ENCODE data around the gene MYO1H. TPM values are rescaled to one million over a fixed set of nuclear protein-coding genes. Genes with fewer than 3 reads are reported as not detected.

MYO1H gene
- polyA plus RNA-seq, 5 donors = 0.13 to 1.1 (median 0.26) TPM

DNA sequence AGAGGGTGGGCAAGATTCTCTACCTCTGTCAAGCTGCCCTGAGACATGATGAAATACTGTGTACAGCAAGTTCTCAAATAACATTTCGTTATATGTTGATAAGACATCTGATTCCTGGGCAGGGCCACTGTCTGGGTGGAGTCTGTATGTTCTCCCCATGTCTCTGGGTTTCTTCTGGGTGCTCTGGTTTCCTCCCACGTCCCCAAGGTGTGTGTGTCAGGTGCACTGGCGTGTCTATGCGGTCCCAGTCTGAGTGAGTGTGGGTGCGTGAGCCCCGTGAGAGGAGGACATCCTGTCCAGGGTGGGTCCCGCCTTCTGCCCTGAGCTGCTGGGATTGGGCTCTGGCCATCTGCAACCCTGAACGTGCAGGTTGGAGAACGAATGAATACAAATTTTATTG lies 99.8 kb downstream of the MYO1H start:
- DNase-seq = no peak

DNA sequence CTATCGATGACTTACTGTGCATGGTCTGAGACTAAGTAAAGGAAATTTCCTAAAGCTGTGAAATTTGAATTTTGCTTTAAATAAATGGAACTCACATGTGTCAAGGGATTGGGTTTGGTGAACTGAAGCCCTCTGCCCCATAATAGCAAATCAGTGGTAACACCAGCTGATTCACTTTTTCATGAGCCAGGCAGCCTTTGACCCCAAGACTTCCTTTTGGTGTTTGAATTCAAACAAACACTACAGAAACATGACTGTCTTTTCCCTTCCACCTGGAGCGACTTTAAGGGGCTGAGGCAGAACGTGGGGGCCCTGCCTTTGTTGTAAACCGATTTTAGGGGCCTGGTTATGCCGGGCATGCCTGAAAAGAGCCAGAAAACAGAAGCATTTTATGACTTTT lies 100.6 kb downstream of the MYO1H start:
- no peak for DNase-seq

DNA sequence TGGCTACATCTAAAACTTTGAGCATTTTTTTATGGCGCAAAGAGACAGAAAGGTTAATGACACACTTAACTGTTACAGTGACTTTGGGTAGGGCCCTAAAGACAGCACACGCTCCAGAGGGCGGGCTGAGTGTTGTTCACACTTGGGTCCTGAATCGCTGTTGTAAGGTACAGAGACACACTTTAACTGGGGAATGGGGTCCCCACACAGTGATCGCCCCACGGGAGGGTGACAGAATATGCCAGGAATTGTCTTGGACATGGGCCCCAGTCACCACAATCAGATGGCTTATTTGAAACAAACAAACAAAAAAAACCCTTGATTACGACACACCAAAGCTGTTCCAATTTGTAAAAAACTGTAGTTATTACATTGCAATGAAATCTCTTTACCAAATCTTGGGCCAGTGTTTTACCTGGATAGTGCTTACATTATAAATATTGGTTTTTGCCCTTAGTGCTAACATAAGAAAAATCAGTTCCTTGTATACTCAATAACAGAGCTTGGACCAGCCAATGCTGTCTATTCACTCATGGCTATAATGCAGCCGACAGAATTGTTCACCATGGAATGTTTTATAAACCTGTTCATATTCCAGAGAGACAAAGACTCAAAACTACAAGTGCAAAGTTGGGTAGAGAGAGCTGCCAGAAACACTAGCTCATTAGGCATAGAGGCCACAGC lies 101.1 kb downstream of the MYO1H start:
- DNase-seq = no peak

DNA sequence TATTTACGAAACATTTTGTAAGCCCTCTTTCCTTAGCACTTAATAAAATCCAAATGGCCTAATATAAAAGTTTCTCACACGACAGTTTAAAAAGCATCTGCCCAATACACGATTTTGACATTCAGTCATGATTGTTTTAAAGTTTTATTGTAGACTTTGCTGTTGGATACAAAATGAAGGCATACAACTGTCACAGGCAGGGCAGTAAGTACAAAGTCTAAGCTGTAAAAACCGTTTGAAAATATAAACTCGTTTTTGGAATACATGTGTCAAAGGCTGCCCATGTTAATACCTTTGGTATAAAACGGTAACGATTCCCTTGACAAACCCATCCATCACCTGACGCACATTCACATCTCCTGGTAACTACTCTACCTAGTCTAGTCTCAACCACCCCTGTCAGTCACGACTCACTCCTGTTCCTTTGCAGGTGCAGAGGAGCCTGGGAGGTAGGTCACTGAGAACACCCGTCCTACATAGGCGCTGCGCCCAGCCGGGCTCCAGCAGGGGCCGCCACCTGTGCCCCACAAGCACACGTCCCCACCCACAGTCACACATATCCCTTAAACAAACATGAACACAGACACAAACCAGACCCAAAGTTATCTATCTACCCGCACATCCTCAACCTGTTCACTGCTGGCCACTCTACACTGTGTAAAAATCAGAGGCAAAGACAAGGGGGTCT lies 102.3 kb downstream of the MYO1H start:
- DNase-seq = no peak

DNA sequence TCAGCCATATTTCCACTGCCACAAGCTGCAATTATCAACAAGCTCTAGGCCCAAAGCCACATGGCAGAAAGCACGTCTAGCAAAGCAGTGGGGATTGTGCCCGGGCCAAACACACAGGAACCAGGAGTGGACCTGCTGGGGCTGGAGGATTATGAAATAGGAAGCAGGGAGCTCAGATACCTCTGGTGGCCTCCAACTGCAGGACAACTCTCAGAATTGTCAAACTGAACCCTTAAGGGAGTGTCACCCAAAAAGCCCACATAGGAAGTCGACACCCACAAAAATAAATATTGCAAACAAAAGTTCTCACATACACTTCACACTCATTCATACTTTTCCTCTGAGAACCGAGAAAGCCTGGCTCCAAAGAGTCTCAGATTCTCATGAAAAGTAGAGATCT lies 103.3 kb downstream of the MYO1H start:
- no peak for DNase-seq

DNA sequence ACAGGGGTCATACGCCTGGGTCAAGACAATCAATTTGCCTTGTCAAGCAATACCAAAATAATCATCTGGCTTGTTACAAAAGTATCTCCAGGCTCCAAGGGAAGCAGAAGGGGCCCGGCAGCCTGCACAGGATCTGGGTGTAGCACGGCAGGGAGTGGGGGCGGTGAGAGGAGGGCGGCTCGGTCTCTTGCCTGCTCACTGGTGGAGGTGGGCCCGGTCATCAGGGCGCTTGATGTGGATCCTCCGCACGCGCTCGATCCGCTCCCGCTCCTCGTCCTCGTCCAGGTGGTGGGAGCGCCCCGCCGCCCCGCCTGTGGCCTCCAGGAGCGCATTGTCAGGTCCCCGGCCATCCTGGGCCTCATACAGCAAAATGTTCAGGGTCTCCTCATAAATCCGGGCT lies 103.7 kb downstream of the MYO1H start:
- no peak for DNase-seq

DNA sequence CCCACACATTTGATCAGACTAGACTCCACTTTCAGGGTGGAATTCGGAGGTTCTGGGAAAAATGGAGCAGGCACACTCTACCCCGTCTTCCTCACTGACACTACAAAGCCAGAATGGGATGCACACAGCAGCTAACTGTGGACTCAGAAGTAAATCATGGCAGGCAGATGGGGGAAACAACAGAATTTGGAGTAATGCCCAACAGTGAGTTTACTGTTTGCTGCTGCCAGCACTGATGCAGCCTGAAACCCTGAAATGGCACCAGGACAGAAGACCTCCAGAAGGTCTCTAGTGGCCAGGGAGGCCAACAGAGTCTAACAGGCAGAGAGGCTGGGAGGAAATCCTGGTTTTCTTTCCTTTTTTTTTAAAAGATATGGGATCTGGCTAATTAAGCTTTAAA lies 104.8 kb downstream of the MYO1H start:
- no peak for DNase-seq

DNA sequence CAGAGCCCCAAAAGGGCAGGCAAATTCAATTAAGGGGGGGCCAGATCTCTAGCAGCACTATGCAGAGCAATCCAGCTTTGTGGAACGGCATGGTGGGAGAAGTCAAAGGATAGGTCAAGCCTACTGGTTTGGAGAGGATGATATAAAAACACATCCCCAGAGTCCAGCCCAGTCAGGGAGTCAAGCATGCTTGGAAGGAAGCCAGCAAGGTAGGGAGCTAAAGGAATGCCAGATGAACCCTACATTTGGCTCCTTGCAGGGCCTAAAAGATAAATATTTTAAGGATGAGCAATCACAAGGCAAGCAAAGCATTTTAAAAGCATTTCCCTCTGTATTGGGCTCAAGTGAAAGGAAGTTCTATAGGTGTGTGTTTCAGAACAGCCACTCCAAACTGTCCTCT lies 108.0 kb downstream of the MYO1H start:
- no peak for DNase-seq

DNA sequence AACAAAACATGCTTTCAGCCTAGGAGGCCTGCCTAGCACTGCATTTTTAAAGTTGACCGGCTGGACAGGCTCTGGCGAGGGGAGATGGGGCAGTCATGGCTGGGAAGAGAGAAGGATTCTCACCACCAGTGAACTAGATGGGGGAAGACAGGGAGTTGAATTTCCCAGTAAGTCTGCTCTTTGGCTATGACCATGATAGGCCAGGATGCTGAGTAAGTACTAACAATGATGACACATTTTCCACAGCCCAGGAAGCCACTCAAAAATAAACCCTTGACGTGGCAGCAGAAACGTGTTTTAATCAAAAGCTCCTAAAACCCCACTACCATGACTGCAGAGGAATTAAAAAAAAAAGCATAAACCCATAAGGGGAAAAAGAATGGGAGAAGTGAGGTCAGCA lies 110.4 kb downstream of the MYO1H start:
- no peak for DNase-seq

DNA sequence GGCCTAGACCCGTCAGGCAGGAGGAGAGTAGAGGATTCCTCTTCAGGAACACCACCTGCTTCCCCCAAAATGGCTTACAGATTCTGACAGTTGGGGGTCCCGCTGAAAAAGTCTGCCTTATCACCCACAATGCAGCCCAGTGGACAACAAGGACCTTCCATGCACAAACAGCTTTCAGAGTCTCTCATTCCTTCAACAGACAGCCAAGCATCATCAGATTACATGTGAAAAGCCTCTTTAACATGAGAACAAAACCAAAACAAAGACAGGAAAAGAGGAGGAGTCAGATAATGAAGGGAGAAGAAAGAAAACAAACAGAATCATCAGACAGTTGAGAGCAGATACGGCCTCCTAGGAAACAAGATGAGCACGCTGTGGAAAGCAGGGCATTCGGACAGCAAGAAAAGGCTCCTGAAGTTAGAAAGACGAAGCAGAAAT lies 111.1 kb downstream of the MYO1H start:
- no peak for DNase-seq

DNA sequence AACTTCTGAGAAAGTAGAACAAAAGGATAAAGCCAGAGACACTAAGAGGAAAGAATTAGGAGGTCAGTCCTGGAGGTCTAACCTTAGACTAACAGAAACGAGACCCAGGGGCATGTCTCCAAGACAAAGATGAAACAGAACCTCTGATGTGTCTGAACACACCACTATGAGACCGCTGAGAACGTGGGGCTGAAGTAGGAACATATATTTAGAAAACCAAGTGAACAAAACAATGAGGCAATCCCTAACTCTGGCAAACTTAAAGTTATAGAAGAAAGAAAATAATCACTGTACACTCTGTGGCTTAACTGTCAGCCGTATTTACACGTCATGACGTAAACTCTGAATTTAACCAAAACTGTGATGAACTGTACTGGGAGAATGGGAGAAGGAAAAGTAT lies 111.5 kb downstream of the MYO1H start:
- DNase-seq = no peak

DNA sequence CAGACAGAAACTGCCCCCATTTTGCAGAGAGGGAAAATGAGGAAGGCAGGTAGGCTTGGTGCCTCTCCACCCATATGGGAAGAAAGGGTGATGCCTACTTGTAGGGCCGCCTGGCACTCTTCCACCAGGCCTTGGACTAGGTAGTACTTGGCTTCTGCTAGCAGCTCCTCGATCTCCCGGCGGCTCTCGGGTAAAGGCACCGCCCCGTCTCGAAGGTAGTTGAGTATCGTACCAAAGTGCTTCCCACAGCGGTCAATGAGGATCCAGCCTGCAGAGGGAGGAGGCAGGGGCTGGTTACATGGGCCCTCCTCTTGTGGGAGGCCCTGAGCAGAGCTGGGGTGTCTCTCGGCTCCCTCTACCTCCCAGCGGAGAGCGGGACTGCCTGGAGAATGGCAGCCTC lies 112.8 kb downstream of the MYO1H start:
- no peak for DNase-seq

DNA sequence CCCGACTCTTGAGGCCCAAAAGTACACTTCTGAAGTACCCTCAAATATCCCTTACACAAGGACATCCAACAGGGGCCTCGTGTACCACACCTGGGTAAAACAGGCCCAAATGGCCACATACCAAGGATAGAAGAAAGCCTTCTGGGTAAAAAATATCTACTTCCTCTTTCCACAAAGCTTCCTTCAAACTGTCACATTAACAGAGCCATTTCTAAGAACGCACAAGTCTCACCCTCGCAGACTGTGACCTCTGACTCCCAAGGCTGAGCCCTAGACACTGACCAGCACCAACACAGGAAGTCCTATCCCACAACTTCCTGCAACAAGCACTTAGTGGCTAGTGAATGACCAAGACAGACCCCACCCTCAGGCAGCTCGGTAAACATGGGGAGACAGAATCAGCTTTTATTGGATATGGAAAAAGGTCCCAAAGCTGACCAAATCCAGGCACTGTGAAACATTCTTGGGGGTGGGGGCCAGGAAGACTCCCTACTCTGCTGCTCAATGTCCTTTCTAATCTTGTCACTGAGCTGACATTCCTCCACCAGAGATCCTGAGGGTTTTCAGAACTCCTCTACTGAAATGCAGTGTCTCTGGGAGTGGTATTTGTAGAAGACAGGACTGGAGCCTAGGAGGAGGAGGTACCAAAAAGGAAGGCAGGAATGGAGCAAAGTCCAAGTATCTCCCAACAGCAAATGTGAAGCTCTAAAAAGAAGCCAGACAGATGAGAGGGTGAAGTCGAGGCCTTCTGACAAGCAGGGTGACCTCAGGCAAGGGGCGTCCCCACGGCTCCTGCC lies 113.5 kb downstream of the MYO1H start:
- no peak for DNase-seq

DNA sequence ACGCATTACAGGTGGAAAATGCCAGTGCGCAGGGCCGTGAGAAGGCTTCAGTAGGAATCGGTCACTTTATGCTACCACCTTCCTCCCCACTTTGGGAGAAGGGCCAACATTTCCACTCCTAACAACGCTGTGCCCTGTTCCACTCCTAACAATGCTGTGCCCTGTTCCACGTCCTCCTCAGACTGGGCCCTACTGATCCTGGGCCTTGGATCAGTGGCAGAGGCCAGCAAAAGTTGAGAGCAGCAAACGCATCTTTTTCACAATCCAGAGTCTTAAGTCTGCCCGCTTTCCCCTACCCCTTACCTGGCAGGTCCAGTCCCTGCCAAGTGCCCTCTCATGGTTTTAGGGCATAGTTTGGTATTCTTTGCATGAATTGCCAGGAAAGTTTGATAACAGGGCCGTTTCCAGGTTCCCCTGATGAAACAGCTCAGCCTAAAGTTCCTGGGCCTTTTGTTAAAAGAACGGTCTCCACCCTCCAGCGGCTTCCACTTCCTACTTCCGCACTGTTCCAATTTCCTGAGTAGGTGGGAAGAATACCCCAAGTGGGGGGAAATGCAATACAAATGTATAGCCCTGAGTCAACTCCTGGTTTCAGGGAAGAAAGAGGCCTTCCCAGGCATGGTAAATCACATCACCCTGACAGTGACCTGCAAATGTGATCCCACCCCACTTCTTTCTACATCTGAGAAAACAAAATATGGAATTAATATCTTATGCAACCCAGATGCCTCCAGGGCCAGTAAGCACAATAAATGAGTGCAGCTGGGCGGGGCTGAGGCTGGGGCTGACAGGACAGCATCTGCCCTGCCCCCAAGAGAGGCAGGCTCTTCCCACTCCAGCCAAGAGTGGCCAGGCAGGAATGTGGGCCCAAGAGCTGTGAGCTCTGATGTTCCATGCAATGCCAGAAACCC lies 114.4 kb downstream of the MYO1H start:
- peak; percentile 68 to 82 for DNase-seq

DNA sequence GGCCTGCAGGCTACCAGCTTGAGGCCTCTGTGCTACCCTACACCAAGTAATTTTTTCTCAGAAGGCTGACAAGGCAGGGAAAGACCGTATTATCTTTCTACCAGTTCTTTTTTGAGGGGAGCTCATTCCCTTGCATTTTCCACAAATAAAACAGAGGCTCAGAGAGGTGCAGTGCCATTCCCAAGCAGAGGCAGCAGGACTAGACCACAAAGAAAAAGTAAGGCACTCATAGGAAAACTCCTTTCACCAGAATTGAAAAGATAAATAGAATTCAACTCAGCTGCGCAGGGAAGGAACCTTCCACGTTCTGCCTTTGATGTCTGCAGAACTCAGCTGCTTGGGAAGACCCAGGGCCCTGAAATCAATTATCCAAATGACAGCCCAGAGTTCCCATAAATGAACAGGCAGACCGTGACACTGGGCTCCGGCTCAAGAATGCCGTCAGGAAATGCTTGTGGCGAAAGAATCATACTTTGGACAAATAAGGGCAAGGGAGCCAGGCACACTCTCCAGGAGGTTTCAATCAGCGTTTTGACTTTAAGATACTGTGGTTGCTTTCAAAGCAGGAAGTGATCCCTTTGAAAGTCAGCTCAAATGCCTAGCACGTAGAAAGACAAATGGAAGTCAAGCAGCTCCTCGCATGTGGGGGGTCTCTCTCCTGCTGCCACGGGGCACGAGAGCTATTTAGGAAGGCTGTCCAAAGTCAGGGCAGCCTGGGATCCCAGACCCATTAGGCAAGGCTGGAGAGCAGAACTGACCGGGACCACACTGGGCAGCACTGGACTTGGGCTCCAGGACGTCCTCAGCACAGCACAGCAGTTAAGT lies 115.4 kb downstream of the MYO1H start:
- DNase-seq = peak; percentile 88 to 92

DNA sequence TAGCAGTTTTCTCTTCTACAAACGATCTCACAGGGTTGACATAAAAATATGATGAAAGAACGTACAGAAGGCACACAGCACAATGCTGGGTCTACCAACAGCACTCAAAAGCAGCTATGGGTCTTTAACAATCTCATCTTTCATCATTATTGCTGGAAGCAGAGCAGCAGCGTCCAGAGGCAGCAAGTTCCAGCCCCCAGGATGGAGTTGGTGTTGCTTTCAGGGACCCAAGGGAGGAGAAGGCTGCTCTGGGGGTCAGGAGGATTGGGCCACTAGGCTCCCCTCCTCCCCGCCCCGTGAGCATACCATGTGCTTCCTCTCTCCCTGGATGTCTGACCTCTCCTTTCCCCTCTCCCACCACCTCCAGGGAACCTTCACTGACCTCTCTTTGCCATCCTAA lies 116.1 kb downstream of the MYO1H start:
- no peak for DNase-seq

DNA sequence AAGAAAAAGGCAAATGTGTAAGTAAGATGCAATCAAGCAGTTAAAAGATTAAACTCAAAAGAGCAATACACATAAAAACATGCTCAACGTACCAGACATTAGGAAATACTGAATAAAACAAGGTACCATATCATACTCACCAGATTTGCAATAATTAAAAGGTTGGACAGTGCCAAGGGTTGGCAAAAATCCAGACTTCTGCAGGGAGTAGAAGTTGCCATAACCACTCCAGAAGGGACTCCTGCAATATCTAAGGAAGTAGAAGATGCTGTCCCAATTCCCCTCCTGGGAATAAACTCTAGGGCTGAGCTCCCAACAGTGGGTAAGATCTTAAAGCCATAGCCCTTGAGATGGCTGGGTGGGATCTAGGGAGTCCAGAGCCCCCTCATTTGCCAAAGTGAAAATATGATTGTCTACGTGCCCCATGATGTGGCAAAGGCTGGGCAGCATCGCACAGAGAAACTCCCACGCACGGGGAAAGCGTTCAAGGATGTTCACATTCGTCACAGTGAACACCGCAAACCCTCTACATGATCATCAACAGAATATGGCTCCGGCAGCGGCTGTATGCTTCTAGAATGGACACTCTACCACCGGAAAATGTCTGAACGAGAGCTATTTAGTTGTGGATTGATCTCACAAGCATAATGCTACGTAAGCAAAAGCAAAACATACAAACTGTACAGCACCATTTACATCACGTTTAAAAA lies 117.1 kb downstream of the MYO1H start:
- DNase-seq = no peak

DNA sequence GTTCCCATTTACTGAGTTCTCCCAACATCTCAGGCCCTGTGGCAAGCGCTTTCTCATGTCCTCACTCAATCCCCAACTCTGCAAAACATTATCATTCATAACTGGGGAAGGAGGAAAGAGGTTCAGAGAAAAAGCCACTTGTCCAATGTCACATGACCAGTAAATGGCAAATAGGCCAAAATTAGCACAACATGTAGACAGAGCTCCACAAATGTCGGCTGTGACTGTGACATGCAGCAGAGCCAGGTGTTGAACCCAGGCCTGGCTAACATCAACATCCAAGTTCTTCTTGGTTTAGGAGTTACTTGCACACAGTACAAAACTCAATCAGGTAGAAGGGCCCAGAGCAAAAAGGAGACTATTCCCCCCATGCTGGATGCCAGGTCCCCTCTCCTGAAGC lies 118.6 kb downstream of the MYO1H start:
- no peak for DNase-seq

DNA sequence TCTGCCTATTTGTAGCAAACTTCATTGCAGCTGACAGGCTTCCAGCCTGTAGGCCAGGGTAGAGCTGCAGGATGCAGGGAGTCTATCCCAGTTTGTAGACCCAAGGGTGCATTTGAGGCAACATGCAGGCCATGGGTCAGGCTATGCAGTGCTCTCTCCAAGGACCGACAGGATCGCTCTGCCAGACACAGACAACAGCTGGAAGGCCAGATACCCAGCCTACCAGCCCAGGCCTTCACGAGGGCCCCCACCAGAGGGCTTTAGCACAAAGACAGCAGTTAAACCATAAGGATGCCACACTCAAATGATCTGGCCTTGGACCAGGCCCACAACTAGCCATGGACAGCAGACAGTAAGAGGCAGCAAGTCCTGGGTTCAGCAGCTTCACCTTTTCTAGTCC lies 119.1 kb downstream of the MYO1H start:
- DNase-seq = no peak

DNA sequence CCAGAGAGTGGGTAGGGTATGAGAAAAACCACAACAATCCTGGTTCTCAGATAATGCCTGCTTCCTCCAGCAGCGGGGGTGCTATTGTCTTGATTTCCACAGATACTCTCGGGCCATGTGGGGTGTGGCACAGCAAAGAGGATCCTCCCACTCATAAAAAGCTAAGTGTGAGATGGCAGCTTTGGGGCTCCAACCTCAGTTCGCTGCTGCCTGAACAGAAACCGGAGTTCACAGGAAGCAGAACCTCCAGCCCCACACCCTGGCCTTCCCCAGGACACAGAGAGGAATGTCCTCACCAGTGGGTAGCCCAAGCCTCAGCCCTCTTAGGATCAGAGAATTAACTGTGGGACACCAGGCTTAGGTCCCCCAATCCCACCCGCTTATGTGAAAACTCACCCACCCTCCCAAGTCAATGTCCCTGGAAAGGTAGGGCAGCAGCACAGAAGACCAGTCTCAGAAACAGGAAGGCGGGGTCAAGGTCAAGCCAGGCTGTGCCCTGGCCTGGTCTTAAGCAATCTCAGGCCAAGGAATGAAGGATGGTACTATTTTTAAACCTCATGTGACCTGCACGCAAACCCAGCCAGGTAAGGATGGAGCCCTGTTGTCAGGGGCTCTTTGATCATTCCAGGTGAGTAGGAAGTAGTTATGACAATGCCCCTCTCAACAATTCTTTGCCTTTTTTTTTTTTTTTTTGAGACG lies 120.4 kb downstream of the MYO1H start:
- no peak for DNase-seq
